Stimulated activated CD4-positive, alpha-beta T cell treated with anti-CD3 and anti-CD28 coated beads, Interleukin-1b, Interleukin-23, amount 100 ng/mL, for 1 hour (primary cell): ENCODE results near the gene YRDC.
A peak's percentile ranks its signal among the peaks of the same experiment; 100 is the strongest.
"Not testable (repeated sequence)": the region's sequence is repeated elsewhere in the genome, so short reads cannot be mapped to it uniquely, and the experiment has no call there.

ENCODE experiments used
- DNase-seq, 2 donors: peaks; one replicate each; pipeline ENCODE4 v3.0.0-alpha.2; 2020; ENCODE audit warnings: low read depth in 2 of 2

Gene YRDC

DNA sequence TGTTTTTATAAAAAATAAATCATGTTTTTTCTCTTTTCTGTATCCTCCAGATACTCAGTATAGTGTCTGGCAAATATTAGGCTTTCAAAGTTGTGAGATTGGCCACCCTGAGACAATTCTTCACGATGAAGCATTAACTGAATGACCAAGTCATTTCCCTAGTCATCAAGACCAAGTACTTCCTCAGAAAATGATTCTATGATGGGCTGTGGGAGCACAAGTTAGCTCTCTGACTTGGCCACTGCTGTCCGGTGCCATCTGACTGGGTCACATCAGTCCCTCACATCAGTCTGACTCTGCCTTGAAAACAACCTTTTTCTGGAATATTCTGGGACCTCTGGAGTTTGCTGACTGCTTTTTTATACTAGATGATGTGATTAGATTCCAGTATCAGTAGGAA lies 13.5 kb upstream of the YRDC start:
- no peak for DNase-seq

DNA sequence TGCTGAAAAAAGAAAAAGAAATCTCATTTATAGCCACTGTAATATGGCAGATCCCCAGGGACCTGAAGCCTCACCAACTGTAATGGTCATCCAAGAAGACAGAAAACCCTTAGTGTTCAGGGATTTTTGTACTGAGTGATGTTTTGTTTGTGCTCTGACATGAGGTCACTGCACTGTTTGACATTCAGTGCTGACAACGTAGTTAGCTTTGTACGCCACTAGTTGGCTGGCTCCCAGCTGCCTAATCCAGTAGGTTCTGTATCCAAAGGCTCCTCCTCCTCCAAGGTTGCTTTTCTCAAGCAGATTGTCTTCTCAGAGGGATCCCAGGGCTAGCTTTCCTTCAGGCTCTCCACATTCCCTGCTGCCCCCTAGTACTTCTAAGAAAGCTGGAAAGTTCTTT lies 9.5 kb upstream of the YRDC start:
- no peak for DNase-seq

- DNase-seq = no peak
Measured at GRCh38 chr1:37814252-37814651, 6.2 kb upstream of the YRDC start.

DNA sequence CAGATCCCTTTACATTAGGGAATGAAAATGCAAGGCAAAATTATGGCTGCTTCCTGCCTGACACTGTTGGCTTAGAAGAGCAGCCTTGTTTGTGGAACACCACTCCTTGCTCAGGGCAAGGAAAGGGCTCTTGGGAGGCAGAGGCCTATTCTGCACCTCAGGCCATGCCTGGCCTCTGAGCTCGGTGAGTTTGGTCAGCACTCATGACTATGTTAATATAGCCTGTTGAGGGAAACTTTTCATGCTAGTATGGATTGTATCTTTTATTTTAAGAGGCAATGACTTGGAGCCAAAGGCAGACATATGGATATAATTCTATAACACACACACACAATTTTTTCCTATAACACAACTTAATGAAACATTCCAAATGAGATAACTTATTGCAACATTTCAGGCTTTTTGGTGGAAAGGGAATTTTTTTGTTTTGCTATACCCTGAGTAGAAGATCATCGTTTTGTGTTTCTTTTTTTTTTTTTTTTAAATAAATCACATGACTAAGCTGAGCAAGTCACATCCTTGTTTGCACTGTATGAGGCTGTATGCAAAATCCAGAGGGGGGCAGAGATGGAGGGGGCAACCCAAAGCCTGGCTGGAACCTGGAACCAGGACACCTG lies 5.6 kb upstream of the YRDC start:
- no peak for DNase-seq

DNA sequence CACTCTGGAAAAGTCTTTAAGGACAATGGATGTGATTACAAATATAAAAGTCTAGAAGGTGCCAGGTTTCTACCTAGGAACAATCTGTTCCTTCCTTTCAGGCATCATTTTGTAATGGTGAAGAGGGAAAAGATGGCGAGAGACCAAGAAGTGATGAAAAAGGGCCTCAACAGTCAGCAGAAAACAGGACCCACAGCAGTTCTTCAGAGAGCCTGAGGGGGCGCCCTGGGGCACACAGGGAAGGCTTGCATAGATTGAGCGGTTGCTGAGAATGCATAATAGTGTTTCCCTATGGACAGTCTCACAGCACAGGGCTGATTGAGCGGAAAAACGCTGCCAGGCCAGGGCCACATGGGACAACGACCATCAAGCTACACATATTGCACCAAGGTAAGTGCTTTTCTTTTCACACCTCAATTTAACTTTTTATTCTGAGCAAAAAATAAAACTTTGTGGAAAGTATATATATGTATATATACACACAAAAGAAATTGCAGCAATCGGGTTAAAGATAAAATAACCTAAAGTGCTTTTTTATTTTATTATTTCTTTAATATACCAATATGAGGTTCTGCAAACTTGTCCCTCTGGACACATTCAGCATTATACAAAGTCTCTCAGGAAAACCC lies 3.1 kb upstream of the YRDC start:
- peak; percentile 28 to 29 for DNase-seq

DNA sequence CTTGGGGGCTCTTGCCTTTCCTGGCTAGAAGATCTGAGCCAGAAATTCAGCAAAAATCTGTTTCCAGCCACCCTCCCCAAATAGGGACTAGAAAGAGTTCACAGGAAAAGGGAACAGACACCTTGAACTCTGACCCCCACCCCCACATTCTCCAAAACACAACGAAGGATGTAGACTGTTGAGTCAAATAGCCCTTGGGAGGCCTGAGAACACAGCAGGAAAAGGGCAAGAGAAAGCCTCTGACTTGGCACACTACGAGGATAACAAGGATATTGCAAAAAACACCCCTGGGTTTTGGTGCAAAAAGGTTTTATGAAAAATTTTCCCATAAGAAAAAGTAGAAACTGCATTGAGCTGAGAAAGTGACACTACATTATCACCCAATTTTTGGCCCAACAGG lies 1.9 kb upstream of the YRDC start:
- DNase-seq = no peak

GRCh38 chr1:37808369-37809319 lies 636 bp upstream of the YRDC start:
- DNase-seq = no peak

GRCh38 chr1:37807220-37807554 lies 821 bp downstream of the YRDC start:
- DNase-seq = no peak

GRCh38 chr1:37802439-37802838 lies 5.6 kb downstream of the YRDC start:
- DNase-seq = no peak

GRCh38 chr1:37797750-37798345 lies 10.2 kb downstream of the YRDC start:
- DNase-seq = no peak

GRCh38 chr1:37795340-37796125 lies 12.5 kb downstream of the YRDC start:
- peak in 1 of 2 donors; percentile 26 for DNase-seq

DNA sequence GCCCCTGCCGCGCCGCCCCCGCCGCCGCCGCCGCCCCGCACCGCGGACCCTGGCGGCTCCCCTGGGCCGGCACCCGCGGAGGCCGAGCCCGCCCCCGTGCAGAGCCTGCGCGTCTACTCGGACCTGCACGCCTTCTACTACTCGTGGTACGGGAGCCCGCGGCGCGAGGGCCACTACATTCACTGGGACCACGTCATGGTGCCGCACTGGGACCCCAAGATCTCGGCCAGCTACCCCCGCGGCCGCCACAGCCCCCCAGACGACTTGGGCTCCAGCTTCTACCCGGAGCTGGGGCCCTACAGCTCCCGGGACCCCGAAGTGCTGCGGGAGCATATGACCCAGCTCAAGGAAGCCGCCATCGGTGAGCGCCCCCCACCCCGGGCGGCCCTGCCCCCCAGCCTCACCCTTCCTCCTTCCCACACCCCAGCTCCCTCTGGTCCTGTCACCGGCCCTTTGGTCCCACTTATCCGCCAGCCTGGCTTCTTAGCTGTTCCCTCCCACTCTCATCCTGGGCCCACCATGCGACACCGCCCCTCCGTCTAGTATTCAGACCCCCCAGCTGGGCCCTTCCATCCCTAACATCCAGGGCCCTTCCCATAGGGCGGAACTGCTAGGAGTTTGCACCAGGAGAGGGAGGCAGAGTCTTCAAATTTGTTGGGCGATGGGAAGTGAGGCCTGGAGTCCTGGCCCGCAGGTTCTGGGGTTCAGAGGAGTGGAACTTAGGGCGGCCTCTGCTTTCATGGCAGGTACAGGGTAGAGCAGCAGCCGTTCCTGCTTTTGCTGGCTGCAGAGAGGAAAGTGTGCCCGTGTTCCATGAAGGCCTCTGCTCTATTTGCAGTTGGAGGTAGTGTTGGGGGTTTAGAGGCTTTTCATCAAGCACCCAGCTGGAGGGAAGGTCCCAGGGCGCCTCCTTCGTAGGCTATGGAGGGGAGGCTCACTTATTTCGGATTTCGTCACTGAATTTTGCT lies 13.4 kb downstream of the YRDC start:
- DNase-seq = no peak

GRCh38 chr1:37793773-37794371 lies 14.1 kb downstream of the YRDC start, which contains the start of gene MANEAL:
Gene MANEAL (plus strand): TSS chr1:37793847. CDS start chr1:37794183, 336 bp downstream.
- DNase-seq = no peak

GRCh38 chr1:37792943-37793686 lies 14.9 kb downstream of the YRDC start:
- no peak for DNase-seq

DNA sequence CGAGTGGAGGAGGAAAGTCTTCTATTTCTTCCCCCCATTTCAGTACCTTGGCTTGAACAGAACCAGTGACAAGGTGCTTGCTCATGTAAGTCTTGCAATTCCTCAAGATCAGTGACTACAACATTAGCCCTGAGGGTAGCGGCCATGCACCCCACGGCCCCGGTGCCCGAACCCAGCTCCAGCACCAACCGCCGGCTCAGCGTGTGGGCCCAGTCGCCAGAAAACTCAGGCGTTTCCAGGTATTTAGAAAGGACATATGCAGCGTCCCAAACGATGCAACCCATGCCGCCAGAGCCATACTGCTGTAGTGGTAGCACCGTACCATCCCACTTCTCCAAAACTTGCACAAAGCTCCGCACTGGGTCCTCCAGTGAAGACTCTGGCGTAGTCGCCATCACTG lies 25.5 kb downstream of the YRDC start:
- DNase-seq = no peak

- no peak for DNase-seq
Measured at GRCh38 chr1:37778654-37779053, 29.4 kb downstream of the YRDC start.

DNA sequence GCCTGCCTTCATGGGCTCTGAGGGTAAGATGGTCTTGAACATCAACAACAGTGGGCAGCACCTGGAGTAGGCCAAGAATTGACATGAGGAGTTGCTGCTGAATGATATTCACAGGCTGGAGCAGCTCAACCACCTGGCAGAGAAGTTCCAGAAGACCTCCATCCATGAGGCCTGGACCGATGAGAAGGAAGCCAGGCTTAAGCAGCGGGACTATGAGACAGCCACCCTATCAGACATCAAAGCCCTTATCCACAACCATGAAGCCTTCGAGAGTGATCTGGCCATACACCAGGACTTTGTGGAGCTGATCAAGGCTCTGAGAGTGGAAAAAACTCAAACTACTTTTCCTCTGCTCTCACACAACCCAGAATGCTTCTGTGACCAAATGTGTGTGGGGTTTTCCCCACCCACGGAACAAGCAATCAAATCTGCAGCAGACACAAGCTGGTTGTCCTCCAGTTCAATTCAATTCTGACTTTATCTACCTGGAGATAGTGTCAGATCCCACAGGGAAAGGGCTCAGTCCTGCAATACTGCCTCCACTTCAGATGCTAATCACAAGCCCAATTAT lies 31.0 kb downstream of the YRDC start:
- no peak for DNase-seq

DNA sequence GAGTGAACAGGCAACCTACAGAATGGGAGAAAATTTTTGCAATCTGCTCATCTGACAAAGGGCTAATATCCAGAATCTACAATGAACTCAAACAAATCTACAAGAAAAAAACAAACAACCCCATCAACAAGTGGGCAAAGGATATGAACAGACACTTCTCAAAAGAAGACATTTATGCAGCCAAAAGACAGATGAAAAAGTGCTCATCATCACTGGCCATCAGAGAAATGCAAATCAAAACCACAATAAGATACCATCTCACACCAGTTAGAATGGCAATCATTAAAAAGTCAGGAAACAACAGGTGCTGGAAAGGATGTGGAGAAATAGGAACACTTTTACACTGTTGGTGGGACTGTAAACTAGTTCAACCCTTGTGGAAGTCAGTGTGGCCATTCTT lies 36.6 kb downstream of the YRDC start:
- DNase-seq = not testable (repeated sequence)

GRCh38 chr1:37767488-37767887 lies 40.5 kb downstream of the YRDC start:
- no peak for DNase-seq
